Neutrophil (primary cell): ENCODE measurements around the gene ABHD17A.
A peak's percentile ranks its signal among the peaks of the same experiment; 100 is the strongest.
"Not testable (repeated sequence)": the region's sequence is repeated elsewhere in the genome, so short reads cannot be mapped to it uniquely, and the experiment has no call there.

Source experiments
- H3K27ac ChIP-seq: fragments of 200-600 bp; sonication (generic); 2 replicates; pipeline ENCODE4 v1.5.1; 2016; ENCODE audit warnings: mild to moderate bottlenecking, moderate library complexity
- H3K27me3 ChIP-seq: fragments of 200-600 bp; sonication (generic); 2 replicates; pipeline ENCODE4 v1.6.0; 2016; ENCODE audit warnings: mild to moderate bottlenecking
- H3K36me3 ChIP-seq: fragments of 200-600 bp; sonication (generic); 2 replicates; pipeline ENCODE4 v1.5.1; 2017
- H3K4me1 ChIP-seq, 2 experiments: fragments of 200-600 bp in 1 of 2; sonication (generic) in 1 of 2; 1 replicate in 1 of 2; 2 replicates in 1 of 2; pipeline versions ENCODE4 v1.5.1 to v1.6.1; 2013 to 2016; ENCODE audit warnings: low read depth in 1 of 2, low read length in 1 of 2, mild to moderate bottlenecking in 1 of 2, moderate library complexity in 1 of 2; ENCODE audit not compliant: control insufficient read depth in 1 of 2, insufficient read depth in 1 of 2
- H3K4me3 ChIP-seq, 2 experiments: fragments of 200-600 bp in 1 of 2; sonication (generic) in 1 of 2; 1 replicate in 1 of 2; 2 replicates in 1 of 2; pipeline ENCODE4 v1.5.1; 2013 to 2016; ENCODE audit warnings: low read depth in 1 of 2, low read length in 1 of 2, mild to moderate bottlenecking in 1 of 2, moderate library complexity in 1 of 2
- H3K9me3 ChIP-seq: fragments of 200-600 bp; sonication (generic); 2 replicates; pipeline ENCODE4 v1.5.1; 2016
- TF ChIP-seq, protein P1 (sequence below): fragments of 200-600 bp; sonication (generic); IDR thresholded peaks from 2 replicates; pipeline ENCODE4 v1.5.1; 2016; ENCODE audit warnings: antibody characterized with exemption

ABHD17A gene

GRCh38 chr19:1885398-1886119, at the start of gene ABHD17A:
TSS of gene ABHD17A (minus strand) at chr19:1885496. CDS start at chr19:1881566, 3,930 bp downstream.
- H3K27me3 ChIP-seq, H3K9me3 ChIP-seq, H3K36me3 ChIP-seq: not testable (repeated sequence)
- peak within 1 kb of the TSS; percentile 87 for H3K27ac ChIP-seq
- peak within 1 kb of the TSS; percentile 70 to 89 for H3K4me3 ChIP-seq
- TF ChIP-seq, protein P1, sequence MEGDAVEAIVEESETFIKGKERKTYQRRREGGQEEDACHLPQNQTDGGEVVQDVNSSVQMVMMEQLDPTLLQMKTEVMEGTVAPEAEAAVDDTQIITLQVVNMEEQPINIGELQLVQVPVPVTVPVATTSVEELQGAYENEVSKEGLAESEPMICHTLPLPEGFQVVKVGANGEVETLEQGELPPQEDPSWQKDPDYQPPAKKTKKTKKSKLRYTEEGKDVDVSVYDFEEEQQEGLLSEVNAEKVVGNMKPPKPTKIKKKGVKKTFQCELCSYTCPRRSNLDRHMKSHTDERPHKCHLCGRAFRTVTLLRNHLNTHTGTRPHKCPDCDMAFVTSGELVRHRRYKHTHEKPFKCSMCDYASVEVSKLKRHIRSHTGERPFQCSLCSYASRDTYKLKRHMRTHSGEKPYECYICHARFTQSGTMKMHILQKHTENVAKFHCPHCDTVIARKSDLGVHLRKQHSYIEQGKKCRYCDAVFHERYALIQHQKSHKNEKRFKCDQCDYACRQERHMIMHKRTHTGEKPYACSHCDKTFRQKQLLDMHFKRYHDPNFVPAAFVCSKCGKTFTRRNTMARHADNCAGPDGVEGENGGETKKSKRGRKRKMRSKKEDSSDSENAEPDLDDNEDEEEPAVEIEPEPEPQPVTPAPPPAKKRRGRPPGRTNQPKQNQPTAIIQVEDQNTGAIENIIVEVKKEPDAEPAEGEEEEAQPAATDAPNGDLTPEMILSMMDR = peak; percentile 32
- H3K4me1 ChIP-seq = peaks cover 29 to 34% of the 10 kb centered on the region in 2 experiments

DNA sequence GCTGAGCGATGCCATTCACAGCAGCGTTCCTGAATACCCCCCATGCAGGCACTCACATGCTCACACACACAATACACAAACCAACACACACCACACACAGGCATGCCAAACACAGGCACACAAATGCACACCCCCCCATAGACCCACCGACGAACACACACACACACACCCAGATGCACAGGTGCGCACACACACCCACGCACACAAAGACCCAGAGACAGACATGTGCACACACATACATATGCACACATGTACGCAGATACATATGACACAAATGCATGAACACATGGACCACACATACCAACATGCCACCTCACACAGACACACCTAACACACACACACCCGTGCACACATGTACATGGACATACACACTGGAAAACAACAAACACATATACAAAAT, 48.6 kb upstream of the ABHD17A start:
- Histone ChIP-seq H3K4me1 (peaks cover 11 to 21% of the 10 kb centered on the region in 2 experiments), H3K27me3 (peaks cover 26% of the 10 kb centered on the region), H3K4me3 (no peak overlapping the region), H3K36me3 (no peaks in the 10 kb centered on the region), H3K9me3 (no peaks in the 10 kb centered on the region), H3K27ac (no peak overlapping the region)
- TF ChIP-seq, protein P1 = no peak

DNA sequence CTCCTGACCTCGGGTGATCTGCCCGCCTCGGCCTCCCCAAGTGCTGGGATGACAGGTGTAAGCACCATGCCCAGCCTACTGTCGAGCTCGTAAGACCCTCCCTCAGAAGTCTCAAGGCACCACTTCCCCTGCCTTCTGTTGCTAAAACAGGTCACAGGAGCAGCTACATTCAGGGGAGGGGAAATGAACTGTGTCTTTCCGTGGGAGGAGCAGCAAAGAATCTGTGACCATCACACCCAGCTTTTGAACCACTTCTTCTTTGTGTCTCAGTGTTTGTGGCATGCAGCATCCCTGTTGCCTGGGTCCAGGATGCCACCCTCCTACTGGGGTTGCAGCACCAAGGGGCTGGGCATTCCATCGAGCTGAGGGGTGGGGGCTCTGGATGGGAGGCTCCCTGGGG, 47.9 kb upstream of the ABHD17A start:
- H3K4me3 ChIP-seq = no peak overlapping the region
- TF ChIP-seq, protein P1 = no peak
- H3K27ac ChIP-seq = no peak overlapping the region
- H3K36me3 ChIP-seq = no peaks in the 10 kb centered on the region
- peaks cover 26% of the 10 kb centered on the region for H3K27me3 ChIP-seq
- H3K9me3 ChIP-seq = no peaks in the 10 kb centered on the region
- H3K4me1 ChIP-seq = peaks cover 13 to 22% of the 10 kb centered on the region in 2 experiments

DNA sequence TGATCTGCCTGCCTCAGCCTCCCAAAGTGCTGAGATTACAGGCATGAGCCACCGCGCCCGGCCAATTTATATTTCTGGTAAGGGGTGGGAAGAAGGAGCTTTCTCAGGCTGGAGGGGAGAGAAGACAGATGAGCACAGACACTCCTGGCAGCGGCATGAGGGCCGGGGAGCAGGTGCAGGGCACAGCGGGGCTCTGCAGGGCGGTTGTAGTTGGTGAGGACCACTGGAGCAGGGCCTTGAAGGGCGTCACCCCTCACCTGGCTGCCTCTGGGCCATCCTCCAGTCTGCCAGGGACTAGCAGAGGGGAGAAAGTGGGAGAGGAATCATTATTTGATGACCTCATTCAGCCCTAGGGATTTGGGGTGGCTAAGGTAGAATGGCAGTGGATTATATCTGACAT, 47.1 kb upstream of the ABHD17A start:
- TF ChIP-seq, protein P1 = no peak
- Histone ChIP-seq H3K9me3 (no peaks in the 10 kb centered on the region), H3K27ac (no peak overlapping the region), H3K36me3 (no peaks in the 10 kb centered on the region), H3K4me3 (no peak overlapping the region), H3K4me1 (peaks cover 13 to 22% of the 10 kb centered on the region in 2 experiments), H3K27me3 (peaks cover 26% of the 10 kb centered on the region)

- peaks cover 26% of the 10 kb centered on the region for H3K27me3 ChIP-seq
- no peak overlapping the region for H3K4me3 ChIP-seq
- TF ChIP-seq, protein P1 = no peak
- H3K9me3 ChIP-seq = no peaks in the 10 kb centered on the region
- peaks cover 13 to 22% of the 10 kb centered on the region in 2 experiments for H3K4me1 ChIP-seq
- no peaks in the 10 kb centered on the region for H3K36me3 ChIP-seq
- H3K27ac ChIP-seq = no peak overlapping the region
These were observed 46.1 kb upstream of the ABHD17A start for GRCh38 chr19:1931445-1931844.
